ENCODE data around the gene PRPF19.

Gene PRPF19

DNA sequence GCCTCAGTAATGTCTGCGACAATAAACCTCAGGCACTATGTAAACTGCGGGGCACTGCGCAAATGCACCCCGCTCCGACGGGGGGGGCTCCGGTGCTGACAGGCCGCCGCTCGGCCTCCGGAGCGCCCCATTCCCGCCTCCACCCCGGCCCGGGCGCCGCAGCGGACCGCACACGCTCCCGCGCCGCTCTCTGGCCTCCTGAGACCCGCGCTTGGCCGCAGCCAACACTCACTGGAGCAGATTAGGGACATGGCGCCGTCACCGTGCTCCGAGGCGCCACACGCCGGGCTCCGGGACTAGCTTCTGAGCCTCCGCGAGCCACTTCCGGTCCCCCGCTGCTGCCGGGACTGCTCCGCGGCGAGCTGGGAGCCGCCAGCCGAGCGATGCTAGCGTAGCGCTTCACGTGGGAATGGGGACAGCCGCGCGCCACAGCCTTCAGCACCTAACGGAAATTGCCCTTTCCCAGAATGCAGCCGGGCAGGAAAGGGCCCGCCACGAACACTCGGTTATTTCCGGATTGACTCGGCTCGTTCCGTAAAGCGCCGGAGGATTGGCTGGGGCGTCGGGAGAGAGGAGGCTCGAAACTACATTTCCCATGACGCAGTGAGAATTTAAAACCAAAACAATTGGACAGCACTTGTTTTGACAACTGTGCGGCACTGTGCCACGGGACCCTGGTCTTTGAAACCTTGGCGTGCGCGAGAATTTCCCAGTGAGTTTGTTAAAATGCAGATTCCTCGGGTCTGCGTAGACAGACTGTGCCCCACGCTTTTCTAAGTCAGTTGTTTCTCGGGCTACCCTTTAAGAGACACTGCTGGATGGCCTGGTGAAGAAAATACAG, at the start of gene PRPF19:
PRPF19 (minus strand) TSS at position 454 of the 841 bp plus-strand sequence; CDS start at position 251, 203 bp downstream.
- DNase-seq: peak; percentile 89

DNA sequence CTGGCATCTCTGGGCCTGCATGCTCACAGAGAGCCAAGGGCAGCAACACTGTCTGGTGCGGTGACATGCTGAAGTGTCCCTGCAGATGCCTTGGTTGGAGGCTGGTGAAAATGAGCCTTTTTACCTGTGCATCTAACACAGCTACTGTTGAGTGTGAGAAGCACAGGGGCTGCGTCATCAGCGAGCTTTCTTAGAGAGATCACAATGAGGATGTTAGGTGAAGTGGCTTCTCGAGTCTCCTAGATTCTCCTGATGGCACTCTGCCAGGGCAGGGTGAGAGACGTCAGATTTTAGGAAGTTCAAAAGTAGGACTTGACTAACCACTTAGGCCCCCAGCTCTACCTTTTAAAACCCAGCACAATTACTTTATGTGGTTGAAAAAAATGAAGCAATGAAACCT, 49.2 kb upstream of the PRPF19 start:
- DNase-seq: no peak

DNA sequence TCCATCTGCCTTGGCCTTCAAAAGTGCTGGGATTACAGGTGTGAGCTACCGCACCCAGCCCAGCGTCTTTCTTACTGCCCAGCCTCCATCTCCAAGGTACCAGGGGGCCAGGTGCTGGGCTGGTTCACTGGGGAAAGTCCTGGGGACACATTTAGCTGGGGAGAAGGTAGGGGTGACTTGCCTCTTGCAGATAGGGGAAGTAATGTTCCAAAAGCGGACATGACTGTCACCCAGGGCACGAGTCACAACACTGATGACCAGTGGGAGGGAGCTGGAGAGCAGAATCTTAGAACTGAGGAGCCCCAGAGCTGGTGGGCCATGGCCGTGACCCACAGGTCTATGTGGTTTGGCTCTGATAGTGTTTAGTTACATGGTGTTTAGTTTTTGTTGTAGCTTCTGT, 48.0 kb upstream of the PRPF19 start:
- DNase-seq: no peak

DNA sequence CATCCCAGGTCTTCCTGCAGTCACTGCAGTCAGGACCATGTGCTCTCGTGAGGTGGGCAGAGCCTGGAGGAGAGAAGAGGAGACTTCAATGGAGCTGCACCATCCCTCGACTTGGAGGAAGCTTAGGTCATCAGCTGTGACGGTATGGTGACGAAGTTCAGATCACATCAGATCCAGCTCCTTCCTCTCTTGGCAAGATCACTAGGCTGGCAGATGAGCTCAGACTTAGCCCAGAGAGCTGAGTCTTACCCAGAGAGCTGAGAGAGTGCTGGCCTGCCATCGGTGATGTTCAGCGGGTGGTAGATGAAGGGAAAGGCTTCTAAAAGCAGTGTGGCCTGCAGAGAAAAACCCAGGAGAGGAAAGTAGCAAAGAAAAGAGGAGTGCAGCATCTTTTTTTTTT, 47.4 kb upstream of the PRPF19 start:
- no peak for DNase-seq

DNA sequence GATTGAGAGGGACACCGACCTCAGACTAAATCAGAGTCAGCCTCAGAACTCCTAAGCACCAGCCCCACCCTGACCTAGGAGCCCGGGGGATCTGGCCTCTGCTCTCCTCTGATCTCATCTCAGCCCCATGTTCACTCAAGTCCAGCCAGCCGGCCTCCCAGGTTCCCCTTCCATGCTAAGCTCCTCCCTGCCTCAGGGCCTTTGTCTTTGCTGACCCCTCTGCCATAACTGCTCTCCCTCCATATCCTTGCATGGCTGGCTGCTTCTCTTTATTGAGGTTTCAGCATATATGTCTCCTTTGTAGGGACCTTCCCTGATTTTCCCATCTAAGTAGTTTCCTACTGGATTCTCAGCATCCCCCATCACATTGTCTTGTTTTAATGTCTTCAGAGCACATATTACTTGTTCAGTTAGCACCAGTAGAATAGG, 46.4 kb upstream of the PRPF19 start:
- no peak for DNase-seq

DNA sequence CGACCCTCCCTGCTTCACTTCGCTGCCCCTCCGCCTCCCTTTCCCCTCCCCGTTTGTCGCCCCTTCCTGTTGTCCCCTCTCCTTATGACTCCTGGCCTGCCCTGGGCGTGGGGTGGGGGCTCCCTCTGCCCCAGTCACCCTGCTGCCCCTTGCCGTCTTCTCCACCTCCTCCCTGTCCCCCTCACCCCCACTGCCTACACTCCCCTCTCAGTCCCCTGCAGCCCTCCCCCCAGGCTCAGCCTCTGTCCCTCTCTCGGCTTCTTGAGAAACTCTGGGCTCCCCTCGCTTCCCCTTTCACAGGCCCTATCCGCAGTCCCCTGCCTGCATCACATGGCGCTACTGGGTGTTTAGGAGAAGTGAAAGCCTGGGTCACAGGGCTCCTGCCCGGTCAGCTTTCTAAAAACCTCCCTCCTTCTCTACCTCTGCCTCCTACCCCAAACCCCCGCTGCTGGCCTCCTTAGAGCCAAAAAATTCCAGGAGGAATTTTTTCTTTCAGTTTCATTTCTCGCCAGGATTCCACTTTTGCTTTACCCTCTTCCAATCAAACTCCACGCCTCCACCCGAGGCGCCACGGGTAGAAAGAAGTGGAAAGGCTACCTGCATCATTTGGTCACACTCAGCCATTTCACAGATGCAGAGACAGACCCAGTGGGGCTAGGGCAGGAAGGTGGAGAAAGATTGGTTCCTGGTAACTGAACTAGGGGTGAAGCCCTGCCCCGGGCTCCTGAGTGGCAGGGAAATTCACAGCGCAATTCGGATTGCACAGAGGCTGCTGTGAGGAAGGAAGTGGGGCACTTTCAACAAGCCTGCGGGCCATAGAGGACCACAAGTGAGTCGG, 45.7 kb upstream of the PRPF19 start, which contains the start of gene SLC15A3:
SLC15A3 (minus strand) TSS at position 273 of the 838 bp plus-strand sequence. CDS start 625 bp downstream, outside the sequence.
- no peak for DNase-seq

DNA sequence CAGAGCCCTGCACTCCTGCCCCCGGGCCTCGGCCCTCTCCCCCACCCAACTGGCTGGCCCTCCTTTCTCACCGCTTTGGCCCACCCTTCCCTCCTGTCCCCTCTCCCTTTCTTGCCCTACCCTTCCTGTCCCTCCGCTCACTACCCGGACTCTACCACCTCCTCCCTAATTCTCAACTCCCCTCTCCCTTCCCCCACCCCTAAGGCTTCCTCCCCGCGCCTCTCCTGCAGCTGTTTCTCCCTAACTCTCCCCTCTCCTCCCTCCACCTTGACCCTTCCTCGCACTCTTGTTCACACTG, 45.2 kb upstream of the PRPF19 start:
- no peak for DNase-seq

DNA sequence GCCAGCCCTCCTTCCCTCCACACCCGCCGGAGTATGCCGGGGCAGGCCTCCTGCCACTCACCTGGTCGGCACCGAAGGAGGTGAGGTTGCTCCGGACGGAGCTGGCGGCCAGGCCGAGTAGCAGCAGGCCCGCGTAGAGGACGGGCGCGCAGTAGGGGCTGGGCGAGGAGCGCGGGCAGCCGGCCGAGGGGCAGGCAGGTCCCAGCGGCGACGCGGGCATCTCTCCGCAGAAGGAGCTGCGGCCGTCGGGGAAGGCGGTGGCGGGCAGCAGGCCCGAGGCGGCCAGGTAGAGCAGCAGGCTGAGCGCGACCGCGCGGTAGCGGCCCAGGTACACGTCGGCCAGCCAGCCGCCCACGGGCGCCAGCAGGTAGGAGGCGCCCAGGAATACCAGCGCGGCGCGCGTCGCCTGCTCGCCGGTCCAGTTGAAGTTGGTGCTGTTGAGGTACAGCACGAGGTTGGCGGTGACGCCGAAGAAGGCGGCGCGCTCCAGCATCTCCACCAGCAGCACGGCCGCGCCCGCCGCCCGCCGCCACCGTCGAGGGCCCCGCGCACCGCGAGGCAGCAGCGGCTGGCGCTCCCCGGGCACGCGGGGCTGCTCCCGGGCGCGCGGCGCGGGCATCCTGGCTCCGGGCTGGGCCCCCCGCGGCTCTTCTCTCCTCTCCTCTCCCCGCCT, 44.7 kb upstream of the PRPF19 start:
- DNase-seq: no peak

DNA sequence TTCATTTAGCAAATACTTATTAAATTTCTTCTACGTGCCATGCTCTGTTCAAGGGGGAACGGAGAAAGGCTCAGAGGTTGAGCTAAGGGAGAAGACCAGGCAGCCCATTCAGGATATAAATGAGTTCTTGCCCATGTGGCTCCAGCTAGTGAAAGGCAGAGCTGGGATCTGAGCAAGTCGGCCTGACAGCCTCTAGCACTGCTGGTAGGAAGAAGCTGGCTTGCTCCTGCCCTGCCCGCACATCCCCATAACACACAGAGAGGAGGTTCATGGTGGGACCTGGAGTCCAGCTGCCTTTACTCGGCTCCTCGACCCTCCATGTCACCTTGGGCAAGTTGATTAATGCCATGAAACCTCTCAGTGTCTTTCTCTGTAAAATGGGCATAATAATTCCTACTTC, 43.6 kb upstream of the PRPF19 start:
- no peak for DNase-seq

DNA sequence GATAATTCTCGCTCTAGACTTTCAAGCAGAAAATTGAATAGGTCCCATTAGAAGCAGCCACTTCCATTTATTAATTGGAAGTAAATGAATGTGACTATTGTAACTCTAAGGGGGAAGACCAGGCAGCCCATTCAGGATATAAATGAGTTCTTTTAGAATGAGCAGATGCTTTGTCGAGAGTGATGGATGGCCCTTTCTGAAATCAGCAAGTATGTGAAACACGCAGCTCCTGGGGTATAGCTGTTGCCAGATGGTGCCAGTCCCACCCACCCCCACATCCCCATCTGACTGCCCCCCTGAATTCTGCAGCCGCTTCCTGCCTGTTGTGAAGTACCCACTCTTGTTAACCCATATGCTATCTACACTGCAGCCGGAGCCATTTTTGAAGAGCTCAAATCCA, 41.9 kb upstream of the PRPF19 start:
- no peak for DNase-seq

DNA sequence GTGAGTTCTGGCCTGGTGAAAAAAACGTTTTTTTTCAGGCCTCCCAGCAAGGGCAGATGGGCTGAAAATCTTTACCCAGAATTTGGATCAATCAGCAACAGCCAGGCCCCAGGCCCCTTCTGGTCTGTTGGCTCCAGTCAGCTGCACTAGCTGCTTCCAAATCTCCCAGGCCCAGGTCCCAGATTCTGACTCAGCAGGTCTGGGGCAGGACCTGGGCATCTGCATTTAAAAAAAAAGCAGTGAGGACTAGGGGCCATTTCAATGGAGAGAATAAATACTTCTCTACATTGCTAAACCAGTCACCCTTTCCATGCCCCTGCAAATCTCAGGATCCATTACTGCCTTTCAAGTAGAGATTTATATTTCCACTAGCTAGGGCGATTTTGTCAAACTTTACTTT, 41.3 kb upstream of the PRPF19 start:
- DNase-seq: no peak

DNA sequence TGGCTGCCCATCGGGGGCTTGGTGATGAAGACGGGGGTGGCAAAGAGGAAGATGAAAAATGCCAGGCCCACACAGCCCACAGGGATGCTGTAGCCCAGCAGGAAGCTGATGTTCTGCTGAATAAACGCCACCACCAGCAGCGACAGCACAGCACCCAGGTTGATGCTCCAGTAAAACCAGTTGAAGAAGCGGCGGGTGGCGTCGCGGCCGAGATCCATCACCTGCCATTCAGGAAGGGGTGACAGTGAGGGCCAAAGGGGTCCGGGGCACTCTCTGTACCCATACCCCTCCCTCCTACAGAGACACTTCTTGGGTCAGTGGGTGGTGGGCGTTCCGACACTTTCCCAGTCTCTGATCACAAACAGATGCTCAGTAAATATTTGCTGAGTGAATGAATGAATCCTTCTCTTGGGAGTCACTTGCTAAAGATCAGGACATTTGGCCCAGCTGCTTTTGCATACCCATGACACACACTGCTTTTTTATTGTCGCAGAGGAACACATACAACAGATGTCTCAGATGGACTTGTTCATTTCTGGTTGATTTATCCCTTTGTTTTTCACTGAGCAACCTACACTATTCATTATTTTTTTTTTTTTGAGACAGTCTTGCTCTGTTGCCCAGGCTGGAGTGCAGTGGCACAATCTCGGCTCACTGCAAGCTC, 40.3 kb upstream of the PRPF19 start:
- DNase-seq: no peak

DNA sequence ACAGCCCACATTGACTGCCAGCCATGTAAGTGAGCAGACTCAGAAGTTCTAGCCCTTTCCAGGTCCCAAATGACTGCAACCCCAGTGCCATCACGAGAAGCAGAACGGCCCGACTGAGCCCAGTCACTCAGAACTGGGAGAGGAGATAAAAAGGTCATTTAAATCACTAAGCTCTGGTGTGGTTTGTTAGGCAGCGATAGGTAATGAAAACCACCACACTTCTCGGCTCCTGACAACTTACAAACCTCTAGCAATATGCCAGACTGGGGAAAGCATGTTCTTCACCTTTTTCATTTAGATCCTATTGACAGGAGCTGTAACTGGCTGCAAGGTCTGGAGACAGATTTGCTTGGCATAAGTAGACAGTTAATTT, 38.9 kb upstream of the PRPF19 start:
- no peak for DNase-seq

DNA sequence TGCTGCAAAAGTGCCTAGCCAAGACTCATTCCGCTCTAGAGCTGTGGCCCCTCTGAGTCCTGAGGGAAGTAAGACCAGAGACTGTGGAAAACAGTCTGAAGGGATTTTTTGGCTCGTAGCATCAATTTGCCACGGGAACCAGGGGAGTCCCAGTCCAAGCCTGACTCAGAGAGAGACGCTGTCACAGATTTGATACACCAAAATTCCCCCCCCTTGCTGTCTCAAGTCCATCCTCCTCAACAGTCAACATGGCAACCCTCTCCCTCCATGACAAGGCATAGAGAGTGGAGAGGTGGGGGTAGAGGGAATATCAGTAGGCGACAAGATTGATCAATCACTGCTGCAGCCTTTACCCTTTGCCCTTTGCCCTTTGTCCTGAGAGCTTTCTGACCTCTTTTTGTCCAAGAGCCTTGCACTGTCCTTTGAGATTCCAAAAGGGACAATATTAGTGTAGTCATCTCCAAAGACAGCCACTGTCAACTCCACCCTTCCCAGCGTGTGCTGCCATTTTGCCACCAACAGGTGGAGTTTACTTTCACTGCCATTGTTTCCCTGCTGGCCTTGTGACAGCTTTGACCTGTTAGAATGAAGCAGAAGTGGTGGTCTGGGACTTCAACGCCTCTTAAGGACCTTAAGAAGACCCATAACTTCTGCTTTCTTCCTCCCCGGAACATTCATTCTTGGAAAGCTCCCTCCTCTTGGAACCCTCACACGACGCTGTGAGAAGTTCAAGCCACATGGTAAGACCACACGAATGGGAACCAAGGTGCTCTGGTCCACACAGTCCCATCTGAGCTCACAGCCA, 38.3 kb upstream of the PRPF19 start:
- DNase-seq: no peak

DNA sequence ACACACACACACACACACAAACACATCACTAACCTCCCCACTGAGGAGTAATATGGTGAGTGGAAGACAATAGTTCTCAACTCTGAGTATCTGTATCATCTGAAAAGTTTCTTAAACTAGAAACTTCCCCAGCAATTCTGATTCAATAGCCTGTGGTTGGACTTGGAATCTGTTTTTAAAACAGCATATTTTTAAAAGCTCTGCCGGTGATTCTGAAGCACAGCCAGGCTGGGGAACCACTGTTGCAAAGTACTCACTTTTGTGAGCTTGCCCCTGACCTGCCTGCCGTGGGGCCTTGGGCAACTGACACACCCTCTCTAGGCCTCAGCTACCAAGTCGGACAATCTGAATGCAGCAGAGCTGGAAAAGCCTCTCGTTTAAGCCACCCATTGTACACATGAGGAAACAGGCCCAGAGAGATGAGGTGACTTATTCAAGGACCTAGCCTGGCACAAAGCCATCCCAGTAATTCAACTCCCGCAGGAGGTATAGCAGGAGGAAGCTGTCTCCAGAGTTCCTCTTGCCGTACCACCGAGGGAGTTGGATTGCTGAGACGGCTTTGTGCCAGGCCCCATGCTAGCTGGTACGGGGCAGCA, 36.7 kb upstream of the PRPF19 start:
- DNase-seq: peak; percentile 92

DNA sequence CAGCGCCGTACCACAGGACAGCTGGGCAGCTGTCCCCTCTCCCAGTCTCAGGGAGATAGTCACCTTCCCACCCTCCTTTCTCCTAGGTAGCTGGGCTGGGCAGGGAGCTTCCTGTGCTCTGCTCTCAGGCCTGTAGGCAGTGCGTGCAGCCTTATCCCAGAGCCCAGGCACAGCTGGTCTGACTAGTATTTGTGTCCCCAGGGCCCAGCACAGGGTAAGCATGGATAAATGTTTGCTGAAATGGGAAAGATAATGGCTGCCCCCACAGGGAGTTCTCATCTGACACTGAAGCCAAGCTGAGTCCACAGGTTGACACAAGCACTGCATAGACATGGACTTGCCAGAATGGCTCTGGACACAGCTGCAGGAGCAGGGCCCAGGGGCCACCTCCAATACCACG, 35.8 kb upstream of the PRPF19 start:
- no peak for DNase-seq

DNA sequence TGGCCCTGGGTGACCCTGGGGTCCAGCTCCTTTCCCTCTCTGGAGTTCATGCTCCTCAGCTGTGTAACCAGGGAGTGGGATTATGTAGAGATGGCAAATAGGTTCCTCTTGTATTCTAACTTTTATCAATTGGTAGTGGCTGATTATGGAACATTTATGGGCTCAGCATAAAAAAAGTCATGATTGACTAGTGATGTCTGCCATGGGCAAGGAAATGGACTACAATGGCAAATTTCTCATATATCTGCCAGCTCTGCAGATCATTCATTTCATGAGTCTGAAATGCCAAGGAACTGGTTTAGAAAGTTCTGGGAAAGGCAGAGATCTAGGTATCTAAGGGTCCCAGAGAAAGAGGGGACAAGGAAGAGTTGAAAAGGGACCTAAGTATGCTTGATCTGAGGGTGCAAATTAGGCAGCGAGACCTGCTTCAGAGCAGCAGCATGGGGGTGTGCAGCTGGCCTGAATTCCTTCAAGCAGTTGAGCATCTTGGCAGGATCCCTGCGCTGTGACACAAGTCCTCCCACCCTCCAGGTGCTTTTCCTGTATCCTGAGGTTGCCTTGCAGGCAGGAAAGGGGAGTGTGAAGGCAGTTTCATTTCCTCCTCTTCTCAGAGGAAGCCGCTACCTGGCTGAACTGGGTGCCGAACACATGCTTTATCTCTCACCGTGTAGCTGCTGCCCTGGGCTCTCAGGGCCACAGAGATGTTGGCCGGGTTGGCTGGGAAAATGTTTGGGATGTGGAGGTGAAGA, 35.2 kb upstream of the PRPF19 start:
- no peak for DNase-seq

DNA sequence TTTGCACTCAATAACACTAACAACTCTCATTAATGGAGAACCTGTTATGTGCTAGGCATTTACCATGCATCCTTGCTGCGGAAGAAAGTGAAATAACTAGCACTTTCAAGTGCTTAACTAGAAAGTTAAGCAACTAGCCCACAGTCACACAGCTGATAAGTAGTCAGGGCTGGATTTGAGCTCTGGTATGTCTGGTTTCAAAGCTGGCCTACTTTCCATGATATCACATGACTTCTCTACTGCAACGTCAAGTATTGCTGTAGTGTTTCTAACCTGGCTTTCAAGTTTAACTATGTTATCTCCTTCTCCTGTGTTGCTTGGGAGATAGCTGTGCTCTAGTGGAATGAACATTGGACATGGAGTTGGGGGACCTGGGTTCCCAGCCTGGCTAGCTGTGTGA, 33.5 kb upstream of the PRPF19 start:
- DNase-seq: no peak

DNA sequence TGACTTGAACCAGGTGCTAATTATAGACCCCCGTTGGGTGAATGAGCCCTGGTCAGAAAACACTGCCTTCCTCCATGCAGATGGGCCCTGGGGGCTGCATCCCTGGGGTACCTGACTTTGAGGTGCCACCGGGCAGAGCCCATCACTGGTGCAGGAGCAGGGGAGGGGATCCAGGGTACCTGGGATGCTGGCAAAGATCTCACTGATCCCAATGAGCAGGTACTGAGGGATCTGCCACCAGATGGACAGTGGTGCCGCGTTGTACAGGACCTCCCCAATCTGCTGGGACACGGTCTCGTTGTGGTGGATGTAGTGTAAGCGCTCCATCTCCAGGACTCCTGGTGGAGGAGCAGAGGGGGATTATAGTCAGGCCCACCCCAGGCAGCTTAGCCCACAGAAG, 32.9 kb upstream of the PRPF19 start:
- DNase-seq: no peak

DNA sequence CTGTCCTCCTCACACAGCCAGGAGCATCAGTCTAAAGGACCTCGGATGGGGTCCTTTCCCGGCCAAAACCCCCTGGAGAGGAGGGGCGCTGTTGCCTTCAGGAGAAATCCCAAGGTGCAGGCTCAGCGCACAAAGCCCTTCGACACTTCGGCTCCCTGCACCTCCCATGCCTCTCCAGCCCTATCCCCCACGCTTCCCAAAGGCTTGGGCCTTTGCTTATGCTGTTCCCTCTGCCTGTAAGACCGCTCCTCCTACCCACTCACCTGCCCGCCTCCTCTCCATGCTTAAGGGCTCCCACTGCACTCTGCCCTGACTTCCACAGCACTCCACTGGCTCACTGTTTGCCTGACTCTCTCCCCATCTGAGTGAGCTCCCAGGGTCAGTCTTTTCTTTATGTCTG, 32.1 kb upstream of the PRPF19 start:
- DNase-seq: no peak

DNA sequence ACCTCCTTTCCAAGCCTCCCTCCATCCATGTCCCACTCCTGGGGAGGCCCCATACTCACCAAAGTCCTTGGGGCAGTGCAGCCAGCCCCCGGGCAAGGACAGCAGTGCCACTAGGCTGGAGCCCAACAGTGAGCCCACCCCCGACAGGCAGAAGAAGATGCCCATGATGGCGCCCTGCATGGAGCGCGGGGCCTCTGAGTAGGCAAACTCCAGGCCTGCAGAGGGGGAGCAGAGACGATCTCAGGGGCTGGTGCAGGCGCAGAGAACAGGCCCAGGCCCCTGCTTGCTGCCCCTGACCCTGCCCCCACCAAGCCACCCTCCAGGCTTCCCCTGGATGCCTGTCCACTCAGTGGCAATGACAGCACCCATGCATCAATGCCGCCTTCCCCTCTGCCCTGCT, 31.4 kb upstream of the PRPF19 start:
- no peak for DNase-seq
